Right forelimb (tissue), 1 donor: ENCODE measurements around the gene DAND5.
"Not testable (repeated sequence)": the region's sequence is repeated elsewhere in the genome, so short reads cannot be mapped to it uniquely, and the experiment has no call there.

Experiments
- DNase-seq: peaks from one replicate; pipeline ENCODE4 v3.0.0-alpha.2; 2018

DAND5 gene

DNA sequence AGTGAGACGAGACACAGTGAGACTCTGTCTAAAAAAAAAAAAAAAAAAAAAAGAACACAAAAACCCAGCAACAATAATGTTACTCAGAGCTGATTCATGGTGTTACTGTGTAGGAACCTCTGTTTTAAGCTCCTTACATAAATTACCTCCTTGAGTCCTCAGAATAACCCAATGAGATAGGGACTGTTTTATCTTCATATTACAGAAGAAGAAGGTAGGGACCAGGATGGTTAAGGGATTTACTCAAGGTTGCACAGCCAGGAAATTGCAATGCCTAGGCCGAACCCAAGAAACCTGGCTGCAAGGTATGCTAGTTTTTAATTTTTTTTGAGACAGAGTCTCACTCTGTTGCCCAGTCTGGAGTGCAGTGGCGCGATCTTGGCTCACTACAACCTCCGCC lies 1.5 kb upstream of the DAND5 start:
- no peak for DNase-seq

DNA sequence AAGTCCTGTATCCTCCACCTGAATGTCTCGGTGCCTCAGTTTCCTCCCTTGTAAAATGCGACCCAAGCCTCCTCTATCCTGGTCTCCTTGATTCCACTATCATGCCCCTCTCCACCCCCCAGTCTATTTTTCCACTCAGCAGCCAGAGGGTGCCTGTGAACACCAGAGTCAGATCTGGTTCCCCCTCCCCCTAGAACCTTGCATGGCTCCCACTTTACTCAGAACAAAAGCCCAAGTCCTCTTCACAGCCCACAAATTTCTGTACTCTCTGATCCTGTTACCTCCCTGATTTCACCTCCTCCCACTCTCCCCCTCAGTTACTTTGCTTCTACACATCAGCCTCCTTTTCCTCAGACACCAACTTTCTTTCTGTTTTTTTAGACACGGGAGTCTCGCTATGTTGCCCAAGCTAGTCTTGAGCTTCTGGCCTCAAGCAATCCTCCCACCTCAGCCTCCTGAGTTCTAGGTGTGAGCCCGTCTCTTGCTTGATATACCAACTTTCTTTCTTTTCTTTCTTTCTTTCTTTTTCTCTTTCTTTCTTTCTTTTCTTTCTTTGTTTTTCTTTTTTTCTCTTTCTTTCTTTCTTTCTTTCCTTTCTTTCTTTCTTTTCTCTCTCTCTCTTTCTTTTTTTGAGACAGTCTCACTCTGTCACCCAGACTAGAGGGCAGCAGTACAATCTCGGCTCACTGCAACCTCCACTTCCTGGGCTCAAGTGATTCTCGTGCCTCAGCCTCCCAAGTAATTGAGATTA lies 869 bp downstream of the DAND5 start:
- DNase-seq = no peak

DNA sequence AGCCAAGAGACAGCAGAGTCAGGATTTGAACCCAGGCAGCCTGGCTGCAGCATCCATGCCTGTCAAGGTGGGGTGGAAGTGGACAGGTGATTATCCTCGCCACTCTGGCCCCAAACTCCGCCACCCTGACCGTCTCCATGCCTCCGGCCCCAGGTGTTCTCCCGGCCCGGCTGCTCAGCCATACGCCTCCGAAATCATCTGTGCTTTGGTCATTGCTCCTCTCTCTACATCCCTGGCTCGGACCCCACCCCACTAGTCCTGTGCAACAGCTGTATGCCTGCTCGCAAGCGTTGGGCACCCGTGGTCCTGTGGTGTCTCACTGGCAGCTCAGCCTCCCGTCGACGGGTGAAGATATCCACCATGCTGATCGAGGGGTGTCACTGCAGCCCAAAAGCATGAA lies 3.9 kb downstream of the DAND5 start:
- DNase-seq = no peak

DNA sequence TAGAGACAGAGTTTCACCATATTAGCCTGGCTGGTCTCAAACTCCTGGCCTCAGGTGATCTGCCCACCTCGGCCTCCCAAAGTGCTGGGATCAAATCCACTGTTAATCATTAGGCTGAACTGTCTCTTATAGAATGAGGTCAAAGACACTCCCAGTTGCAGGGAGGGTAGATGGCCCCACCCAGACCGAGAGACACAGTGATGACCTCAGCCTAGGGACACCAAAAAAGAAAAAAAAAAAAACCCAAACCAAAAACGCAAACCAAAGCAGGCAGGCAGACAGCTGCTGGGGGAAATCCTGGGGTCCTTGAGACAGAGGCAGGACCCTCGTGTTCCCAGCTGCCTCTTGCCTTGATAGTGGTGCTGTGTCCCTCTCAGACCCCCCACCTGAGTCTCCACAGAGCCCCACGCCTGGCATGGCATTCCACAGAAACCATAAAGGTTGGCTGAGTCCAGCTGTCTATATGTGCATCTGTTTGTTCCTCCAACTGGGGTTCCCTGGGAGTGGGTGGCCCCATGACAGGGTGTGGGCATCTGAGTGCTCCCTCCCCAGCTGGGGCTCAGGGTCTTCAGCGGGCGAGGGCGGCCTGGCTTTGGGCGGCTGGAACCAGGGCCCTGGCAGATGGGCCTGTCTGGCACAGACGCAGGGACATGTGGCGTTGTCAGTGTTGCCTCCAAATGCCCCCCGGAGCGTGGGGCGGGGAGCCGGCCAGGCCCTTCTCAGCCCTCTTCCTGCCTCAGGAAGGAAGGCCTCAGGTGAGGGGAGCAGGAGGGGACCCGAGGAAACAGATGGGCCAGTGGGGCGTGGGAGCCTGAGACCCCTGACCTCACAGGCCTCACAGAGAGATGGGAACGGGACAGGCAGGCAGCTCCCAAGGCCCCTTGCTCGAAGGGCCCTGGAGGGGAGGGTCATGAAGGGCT lies 5.2 kb downstream of the DAND5 start:
- DNase-seq = no peak

DNA sequence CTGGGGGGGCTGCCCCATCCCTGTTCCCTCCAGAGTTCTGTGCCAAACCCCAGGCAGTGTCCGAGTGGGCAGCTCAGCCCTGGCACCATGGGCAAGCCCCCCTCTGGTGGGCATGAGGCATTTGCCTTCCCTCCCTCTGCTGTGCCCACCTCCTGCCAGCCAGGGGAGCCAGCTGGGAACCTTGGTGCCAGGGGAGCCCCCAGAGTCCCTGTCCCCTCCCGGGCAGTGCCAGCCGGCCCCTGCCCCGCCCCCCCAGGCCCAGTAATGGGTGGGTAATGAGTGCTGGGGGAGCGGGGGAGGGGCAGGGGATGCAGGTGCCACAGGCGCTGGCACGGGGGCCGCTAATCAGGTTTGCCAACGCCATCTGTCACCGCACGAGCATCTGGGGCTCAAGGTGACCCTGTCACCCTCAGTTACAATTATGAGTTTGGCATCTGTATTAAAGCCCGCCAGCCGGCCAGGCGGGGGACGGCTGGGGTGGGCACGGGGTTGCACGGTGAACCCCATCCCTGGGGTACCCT lies 5.9 kb downstream of the DAND5 start:
- no peak for DNase-seq

DNA sequence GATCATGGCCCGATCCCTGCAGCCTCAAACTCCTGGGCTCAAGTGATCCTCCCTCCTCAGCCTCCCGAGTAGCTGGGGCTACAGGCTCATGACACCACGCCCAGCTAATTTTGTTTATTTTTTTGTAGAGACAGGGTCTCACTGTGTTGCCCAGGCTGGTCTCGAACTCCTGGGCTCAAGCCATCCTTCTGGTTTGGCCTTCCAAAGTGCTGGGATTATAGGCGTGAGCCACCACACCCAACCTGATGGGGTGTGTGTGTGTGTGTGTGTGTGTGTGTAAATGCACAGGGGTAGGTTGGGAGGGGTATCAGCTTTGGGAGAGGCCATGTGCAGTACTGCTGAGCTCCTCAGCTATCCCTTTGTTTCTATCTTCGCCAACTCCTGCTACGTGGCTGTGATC lies 6.7 kb downstream of the DAND5 start:
- not testable (repeated sequence) for DNase-seq

DNA sequence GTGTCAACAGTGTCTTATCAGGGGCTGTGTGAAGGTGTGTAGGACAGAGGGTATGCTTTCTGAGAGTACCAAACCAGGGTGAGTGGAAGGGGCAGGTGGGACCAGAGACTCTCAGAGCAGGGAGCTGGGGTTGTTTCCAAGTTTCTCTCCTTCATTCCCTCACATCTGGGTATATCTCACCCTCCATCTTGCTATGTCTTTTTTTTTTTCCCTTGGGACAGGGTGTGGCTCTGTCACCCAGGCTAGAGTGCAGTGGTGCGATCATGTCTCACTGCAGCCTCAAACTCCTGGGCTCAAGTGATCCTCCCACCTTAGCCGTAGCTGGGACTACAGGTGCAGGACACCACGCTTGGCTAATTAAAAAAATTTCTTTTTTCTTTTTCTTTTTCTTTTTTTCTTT lies 10.6 kb downstream of the DAND5 start:
- DNase-seq = no peak

DNA sequence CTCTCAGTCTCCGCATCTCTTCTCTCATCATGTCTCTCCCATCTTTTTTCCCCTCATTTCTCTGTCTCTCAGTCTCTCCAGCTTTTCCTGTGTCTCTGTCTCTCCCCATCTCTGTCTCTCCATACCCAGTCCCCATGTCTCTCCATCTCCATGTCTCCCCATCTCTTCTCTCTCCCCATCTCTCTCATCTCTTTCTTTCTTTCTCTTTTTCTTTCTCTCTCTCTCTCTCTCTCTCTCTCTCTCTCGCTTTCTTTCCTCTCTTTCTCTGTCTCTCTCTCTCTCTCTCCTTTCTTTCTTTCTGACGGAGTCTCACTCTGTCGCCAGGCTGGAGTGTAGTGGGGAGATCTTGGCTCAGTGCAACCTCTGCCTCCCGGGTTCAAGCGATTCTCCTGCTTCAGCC lies 13.3 kb downstream of the DAND5 start:
- no peak for DNase-seq

DNA sequence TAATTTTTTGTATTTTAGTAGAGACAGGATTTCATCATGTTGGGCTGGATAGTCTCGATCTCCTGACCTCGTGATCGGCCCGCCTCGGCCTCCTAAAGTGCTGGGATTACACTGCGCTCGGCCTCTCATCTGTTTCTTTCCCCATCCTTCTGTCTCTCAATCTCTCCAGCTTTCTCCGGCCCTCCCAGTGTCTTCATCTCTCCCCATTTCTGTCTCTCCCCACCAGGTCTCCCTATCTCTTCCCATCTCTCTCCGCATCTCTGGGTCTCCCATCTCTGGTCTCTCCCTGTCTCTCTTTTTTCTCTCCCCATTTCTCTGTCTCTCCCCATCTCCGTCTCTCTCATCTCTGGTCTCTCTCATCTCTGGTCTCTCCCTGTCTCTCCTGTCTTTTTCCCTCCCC lies 13.7 kb downstream of the DAND5 start:
- no peak for DNase-seq

DNA sequence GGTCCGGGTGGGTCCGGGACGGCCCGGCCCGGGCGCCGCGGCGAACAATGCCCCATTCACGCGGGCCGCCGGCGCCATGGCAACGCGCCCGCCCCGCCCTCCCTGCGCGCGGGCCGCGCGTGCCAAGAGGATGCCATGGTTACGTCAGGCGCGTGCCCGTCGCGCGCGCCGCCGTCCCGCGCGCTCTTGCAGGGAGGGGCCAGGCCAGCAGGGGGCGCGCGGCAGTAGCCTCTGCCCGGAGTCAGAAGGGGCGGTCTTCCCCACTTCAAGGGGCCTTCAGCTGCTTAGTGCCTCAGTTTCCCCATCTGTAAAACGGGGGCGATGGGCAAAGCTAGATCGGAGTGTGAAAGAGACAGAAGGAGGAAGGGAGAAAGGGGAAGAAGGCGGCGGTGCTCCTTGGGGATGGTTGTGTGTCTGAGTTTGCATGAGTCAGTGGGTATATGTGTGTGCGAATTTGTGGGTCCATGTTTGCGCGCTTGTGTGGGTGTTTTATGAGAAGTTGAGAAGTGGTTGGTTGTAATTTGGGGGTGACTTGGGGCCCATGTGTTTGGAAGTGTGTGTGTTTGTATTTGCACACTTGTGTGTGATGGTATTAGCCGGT lies 14.3 kb downstream of the DAND5 start:
- peak; percentile 93 for DNase-seq

DNA sequence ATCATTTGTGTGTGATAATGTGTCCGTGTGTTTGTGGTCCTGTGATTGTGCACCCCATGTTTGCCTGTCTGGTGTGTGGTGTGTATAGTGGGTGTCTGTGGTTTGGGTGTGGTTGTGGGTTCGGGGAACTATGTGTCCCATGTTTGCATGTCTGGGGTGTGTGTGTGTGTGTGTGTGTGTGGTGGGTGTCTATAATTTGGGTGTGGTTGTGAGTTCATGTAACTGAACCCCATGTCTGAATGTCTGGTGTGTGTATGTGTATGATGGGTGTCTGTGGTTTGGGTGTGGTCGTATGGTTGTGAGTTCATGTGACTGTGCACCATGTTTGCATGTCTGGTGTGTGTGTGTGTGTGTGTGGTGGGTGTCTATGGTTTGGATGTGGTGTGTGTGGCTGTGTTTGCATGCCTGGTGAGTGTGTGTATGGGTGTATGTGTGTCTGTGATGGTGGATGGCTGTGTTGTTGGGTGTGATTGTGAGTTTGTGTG lies 14.8 kb downstream of the DAND5 start:
- DNase-seq = no peak

DNA sequence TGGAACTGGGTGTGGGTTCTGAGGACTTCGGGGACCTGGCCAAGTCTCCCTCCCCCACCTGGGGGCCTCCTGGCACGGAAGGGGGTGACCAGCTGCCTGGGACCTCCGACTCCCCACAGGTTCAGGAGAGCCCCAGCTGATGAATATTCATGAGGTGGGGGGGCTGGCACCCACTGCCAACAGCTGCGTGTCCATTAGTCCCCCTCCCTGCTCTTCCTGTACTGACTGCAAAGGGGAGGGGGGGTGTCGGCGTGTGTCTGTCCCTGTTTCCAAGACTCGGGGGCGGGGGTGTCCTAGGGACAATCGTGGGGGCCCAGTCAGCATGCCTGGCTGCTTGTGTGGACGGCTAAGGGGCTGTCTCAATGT lies 15.3 kb downstream of the DAND5 start:
- DNase-seq = no peak

DNA sequence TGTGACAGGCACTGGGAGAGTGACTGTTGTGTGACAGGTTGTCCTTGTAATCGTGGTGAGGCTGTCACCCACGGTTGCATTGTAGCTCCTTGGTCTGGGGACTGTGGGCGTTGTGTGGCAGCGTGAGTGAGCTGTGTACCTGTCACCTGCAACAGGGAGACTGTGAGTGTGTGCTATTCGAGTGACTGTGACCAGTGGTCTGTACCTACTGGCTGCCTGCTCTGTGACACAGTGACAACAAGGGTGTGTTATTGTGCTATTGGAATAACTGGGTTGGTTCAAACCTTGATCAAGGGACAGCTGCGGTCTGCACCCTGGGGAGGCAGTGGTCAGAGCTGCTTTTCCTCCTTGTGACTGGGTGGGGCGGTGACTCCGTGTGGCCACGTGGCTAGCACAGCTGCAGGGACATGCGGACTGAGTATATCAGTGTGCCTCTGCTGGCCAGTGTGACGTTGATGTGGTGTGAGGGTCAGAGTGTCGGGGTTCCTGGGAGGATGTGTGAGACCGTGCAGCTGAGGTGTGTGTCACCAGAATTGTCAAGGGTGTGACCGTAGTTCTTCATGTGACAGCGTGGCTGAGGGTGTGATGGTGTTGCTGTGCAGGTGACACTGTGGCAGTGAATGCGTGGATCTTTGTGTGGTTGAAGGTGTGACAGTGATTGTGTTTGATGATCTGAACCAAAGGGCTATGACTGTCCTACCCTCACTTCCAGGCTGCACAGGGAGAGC lies 15.8 kb downstream of the DAND5 start:
- DNase-seq = peak; percentile 69

DNA sequence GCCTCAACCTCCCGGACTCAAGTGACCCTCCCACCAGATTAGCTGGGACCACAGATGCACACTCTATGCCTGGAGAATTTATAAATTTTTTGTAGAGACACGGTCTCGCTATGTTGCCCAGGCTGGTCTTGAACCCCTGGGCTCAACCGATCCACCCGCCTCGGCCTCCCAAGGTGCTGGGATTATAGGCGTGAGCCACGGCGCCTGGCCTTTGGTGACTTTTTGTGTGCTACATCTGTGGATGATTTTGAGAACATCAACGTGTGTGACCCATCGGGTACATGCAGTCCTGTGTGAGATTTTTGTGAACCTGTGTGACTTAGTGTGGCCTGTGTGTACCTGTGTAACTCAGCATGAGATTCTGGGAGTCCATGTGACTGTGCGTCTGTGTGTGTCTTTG lies 17.4 kb downstream of the DAND5 start:
- DNase-seq = no peak

DNA sequence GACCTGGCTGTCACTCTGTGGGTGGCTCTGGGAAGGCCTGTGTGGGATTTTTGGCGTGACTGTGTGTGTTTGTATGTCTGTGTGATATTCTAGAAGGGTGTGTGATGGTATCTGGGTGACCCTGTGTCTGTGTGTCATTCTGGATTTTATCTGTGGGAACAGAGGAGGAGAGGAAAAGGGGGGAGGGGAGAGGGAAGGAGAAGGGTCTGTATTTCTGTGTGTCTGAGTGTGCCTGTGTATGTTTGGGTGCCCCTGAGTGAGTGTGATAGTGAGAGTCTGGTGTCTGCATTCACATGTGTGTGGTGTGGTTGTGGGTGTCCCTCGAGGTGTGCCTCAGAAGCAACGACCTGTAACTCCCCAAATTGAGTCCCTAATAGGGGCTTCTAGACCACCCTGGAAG lies 17.8 kb downstream of the DAND5 start:
- DNase-seq = no peak

DNA sequence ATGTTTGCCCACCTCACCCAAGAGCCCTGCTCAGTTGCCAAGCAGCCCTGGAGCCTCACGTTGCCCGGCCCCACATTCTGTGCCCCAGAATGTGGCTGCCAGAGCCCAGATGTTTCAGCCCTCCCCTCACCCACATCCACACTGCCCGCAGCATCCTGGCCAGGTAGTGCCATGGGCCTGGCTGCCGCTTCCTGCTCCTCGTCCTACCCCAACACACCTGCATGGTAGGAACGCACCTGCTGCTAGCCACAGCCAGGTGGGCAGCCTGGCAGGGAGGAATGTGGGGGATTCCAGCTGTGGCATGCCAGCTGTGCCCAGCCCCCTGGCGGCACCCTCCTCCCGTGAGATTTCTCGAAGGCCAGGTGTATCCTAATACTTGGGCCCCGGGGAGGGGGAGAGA lies 18.4 kb downstream of the DAND5 start:
- no peak for DNase-seq

DNA sequence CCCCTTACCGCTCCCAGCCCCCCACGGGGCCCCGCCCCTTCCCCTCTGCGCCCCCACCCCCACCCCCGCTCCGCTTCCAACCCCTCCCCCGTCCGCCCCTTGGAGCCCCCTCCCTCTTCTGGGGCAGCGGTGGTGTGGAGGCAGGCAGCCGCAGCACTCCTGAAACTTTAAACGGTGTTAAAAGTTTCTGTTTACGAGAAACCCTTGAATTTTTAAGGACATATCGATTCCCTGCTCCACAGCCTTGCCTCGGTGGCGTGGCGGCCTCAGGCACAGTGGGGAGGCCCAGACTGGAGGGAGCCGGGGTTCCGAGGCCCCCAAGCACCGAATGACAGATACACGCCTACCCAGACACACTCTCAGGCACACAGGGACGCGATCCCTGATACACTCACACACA lies 21.1 kb downstream of the DAND5 start:
- DNase-seq = no peak

DNA sequence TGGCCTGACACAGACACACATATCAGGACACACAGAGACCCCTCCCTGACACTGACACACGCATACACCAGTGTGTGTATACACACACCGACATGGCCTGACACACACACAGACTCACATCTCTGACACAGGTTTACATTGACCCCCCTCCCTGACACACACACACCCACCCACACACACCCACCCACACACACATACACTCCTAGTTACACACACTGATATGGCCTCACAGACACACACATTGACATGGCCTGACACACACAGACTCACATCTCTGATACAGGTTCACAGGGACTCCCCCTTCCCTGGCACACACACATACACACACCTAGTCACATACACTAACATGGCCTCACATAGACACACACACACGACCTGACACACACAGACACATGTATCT lies 21.5 kb downstream of the DAND5 start:
- no peak for DNase-seq

DNA sequence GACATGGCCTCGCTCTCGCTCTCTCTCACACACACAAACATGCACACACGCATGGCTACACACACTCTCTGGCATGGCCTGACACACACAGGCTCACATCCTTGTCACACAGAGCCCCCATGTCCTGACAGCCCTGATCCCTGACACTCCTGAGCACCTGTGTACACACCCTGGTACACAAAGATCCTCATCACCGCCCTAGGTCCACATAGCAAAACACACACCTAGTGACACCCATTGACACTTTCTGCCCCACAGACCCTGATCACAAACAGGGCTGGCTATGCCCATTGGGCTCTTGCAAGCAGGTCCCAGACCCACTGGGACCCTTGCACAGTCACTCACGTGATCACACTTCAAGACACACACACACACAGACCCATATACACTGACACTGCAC lies 21.9 kb downstream of the DAND5 start:
- no peak for DNase-seq

DNA sequence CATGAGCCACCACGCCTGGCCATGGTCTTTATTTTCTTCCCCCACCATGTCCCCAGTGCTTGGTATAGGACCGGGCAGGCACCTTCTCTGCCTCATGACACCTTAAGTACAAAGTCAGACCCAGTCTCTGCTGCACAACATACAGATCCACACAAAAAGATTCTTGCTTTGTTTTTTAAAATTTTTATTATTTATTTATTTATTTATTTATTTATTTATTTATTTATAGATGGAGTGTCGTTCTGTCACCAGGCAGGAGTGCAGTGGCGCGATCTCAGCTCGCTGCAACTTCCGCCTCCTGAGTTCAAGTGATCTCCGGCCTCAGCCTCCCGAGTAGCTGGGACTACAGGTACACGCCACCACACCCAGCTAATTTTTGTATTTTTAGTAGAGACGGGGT lies 23.4 kb downstream of the DAND5 start:
- DNase-seq = no peak

DNA sequence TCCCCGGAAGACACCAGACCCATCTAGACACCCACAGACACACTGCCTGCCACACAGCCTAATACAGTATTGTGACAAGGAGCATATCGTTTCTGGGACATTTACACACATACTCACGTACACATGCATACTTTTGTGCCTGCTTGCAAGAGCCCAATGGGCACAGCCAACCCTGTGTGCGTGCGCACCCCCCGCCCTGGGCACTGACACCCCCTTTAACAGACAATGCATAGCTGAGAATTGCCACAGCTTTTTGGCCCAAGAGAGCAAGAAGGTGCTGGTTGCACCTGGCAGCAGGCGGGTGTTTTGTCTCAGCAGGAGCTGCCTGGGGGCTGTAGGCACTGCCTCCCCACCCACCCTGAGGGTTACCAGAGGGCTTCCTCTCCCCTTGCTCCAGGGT lies 24.2 kb downstream of the DAND5 start:
- DNase-seq = no peak

DNA sequence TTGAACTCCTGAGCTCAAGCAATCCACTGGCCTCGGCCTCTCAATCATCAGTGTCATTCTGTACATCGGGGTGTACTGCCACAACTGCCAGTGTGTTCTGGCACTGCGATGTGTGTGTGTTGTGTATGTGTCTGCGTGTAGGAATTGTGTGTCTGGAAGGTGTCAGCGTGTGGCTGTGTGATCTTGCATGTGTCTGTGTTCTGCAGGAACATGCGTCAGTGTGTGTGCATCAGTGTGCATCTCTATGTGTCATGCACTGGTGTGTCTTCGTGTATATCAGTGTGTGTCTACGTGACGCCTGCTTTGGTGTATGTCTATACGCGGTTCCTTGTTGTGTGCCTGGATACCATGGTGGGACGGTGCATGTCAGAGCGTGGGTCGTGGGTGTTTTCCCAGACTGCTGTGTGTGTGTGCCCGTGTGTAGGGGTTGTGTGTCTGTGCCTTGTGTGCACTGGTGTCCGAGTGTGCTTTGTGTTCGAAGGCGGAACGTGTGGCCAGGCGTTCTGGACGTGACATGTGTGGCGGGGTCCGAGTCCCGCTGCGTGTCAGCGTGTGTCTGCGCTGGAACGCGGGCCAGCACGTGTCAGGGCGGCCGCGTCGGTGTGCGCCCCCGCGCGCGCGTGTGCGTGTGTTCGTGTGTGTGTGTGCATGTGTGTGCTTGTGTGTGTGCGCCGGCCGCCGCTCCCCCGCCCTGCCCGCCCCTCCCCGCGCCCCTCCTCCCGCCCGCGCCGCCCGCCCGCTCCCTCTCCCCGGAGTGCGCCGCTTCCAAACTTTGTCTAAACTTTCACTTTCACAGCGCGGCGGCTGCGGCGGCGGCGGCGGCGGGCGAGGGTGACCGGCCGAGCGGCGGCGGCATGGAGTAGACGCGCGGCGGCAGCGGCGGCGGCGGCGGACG lies 25.6 kb downstream of the DAND5 start, which contains the start of gene NFIX:
NFIX (plus strand) TSS at position 775 of the 895 bp plus-strand sequence. CDS start 363 bp downstream, outside the sequence.
- peak; percentile 86 for DNase-seq
